Calu3 (cell line): Measurements from ENCODE around the gene MAG. TPM values are rescaled to one million over a fixed set of nuclear protein-coding genes. Genes with fewer than 3 reads are reported as not detected.

Experiments
- BruUV-seq: library from RNA; stranded (reverse); fragments of 400-500 nt; replicated peaks from 2 replicates; lab custom pipeline; 2021; lab: Mats Ljungman, UMichigan
- CTCF ChIA-PET: fragments of 300-600 bp; sonication (Branson Sonifier 250); formaldehyde crosslinking; loops from one replicate; lab custom pipeline; 2022; ENCODE audit warnings: antibody characterized with exemption; lab: Charles Lee
- DNase-seq: peaks from one replicate; pipeline ENCODE4 v3.0.0; 2022
- H3K27ac Mint-ChIP-seq: one replicate; pipeline ENCODE4 v1.8.0; 2022; ENCODE audit warnings: mixed read lengths; ENCODE audit not compliant: unreplicated experiment
- H3K27me3 Mint-ChIP-seq: one replicate; pipeline ENCODE4 v1.8.0; 2022; ENCODE audit warnings: mixed read lengths; ENCODE audit not compliant: unreplicated experiment
- H3K36me3 Mint-ChIP-seq: one replicate; pipeline ENCODE4 v1.8.0; 2022; ENCODE audit warnings: mild to moderate bottlenecking, moderate library complexity, mixed read lengths; ENCODE audit not compliant: insufficient read depth, unreplicated experiment
- H3K4me1 Mint-ChIP-seq: one replicate; pipeline ENCODE4 v1.8.0; 2022; ENCODE audit warnings: mild to moderate bottlenecking, low read depth, mixed read lengths; ENCODE audit not compliant: unreplicated experiment
- H3K4me3 Mint-ChIP-seq: one replicate; pipeline ENCODE4 v1.8.0; 2022; ENCODE audit warnings: mild to moderate bottlenecking, low read depth, moderate library complexity, mixed read lengths; ENCODE audit not compliant: unreplicated experiment
- H3K9me3 Mint-ChIP-seq: one replicate; pipeline ENCODE4 v1.8.0; 2022; ENCODE audit warnings: low read depth, mixed read lengths; ENCODE audit not compliant: unreplicated experiment
- CTCF ChIP-seq: fragments of 200-600 bp; IDR thresholded peaks from one replicate; pipeline ENCODE4 v1.8.0; 2022; ENCODE audit warnings: antibody characterized with exemption; ENCODE audit not compliant: unreplicated experiment
- intact Hi-C: fragments of 100-400 bp; cut with micrococcal nuclease; formaldehyde crosslinking; loops from one replicate; pipeline ENCODE4 v1.10.0; 2022; ENCODE audit not compliant: unreplicated experiment
- total RNA-seq: library from RNA; stranded (reverse); gene quantifications from 2 replicates; pipeline ENCODE4 v1.2.3, GENCODE V29; 2022

Gene MAG
- total RNA-seq, 1 experiment from 2014 or later: not detected

- Mint-ChIP-seq H3K27me3 (no peaks in the 10 kb centered on the region), H3K9me3 (no peaks in the 10 kb centered on the region), H3K27ac (peak overlapping the region; percentile 38), H3K36me3 (peaks cover 94% of the 10 kb centered on the region), H3K4me3 (no peak overlapping the region), H3K4me1 (peaks cover 17% of the 10 kb centered on the region)
- intact Hi-C loops: no loop called here
- CTCF ChIA-PET: no interaction called here
- no TSS peak for BruUV-seq
- no peak for TF ChIP-seq CTCF
- no peak for DNase-seq
These were observed 27.5 kb upstream of the MAG start for GRCh38 chr19:35264268-35265125.

GRCh38 chr19:35265126-35265899 is 26.6 kb upstream of the MAG start:
- Mint-ChIP-seq H3K9me3 (no peaks in the 10 kb centered on the region), H3K36me3 (peaks cover 96% of the 10 kb centered on the region), H3K4me3 (no peak overlapping the region), H3K27ac (peak overlapping the region; percentile 38), H3K4me1 (peaks cover 17% of the 10 kb centered on the region), H3K27me3 (no peaks in the 10 kb centered on the region)
- no peak for DNase-seq
- CTCF ChIA-PET: no interaction called here
- no TSS peak for BruUV-seq
- intact Hi-C loops: no loop called here
- no peak for TF ChIP-seq CTCF

- Mint-ChIP-seq H3K4me3 (peak overlapping the region; percentile 70), H3K9me3 (no peaks in the 10 kb centered on the region), H3K27ac (peak overlapping the region; percentile 38), H3K4me1 (peaks cover 12% of the 10 kb centered on the region), H3K36me3 (peaks cover 97% of the 10 kb centered on the region), H3K27me3 (no peaks in the 10 kb centered on the region)
- intact Hi-C loops: no loop called here
- TF ChIP-seq CTCF: no peak
- CTCF ChIA-PET: interaction anchor here (0.6 kb wide), 1 partner anchor 15 kb away, joined by 5 read pairs; no protein-coding TSS in a partner anchor
- BruUV-seq: TSS peak; percentile 18
- no peak for DNase-seq
These were observed 26.0 kb upstream of the MAG start for GRCh38 chr19:35265900-35266519.
